Colonic mucosa (tissue), 4 donors: ENCODE measurements around the gene SLC35F1. TPM values are rescaled to one million over a fixed set of nuclear protein-coding genes. Genes with fewer than 3 reads are reported as not detected.

Experiments
- DNase-seq: peaks from one replicate; pipeline ENCODE4 v3.0.0-alpha.2; 2020
- H3K27ac ChIP-seq: fragments of 200-600 bp; one replicate; pipeline ENCODE4 v1.8.0; 2021
- H3K27me3 ChIP-seq: fragments of 200-600 bp; one replicate; pipeline ENCODE4 v1.8.0; 2021
- H3K36me3 ChIP-seq: fragments of 200-600 bp; one replicate; pipeline ENCODE4 v1.8.0; 2021
- H3K4me1 ChIP-seq: fragments of 200-600 bp; one replicate; pipeline ENCODE4 v1.8.0; 2021; ENCODE audit warnings: mild to moderate bottlenecking
- H3K4me3 ChIP-seq: fragments of 200-600 bp; one replicate; pipeline ENCODE4 v1.8.0; 2021
- H3K9ac ChIP-seq, 2 donors: one replicate each; pipeline ENCODE4 v1.7.0; 2013; ENCODE audit warnings: control low read depth in 2 of 2, low read depth in 2 of 2, low read length in 2 of 2
- H3K9me3 ChIP-seq: fragments of 200-600 bp; one replicate; pipeline ENCODE4 v1.8.0; 2021
- CTCF ChIP-seq: fragments of 200-600 bp; IDR thresholded peaks from one replicate; pipeline ENCODE4 v1.8.0; 2022; ENCODE audit warnings: antibody characterized with exemption, mild to moderate bottlenecking
- intact Hi-C: fragments of 100-400 bp; cut with DNase I; formaldehyde crosslinking; loops from one replicate; pipeline ENCODE4 v1.14.1; 2022
- total RNA-seq, 2 donors: library from RNA; stranded (reverse); fragmentation: NEBNext Ultra II Directional in 1 of 2; extraction: Animal tissue kit (Norgen Biotek cat#: 25700) in 1 of 2; gene quantifications; one replicate each; pipeline ENCODE4 v1.2.1, GENCODE V29; 2021
- donor health status: healthy.
- donor health status: DM: no; HTN: no; CAD: no.
- donor health status: DM: no; HTN: no; CAD: no.

Gene SLC35F1
- total RNA-seq, 2 donors from 2014 or later = 0.25 to 1.1 TPM

- H3K9ac ChIP-seq = no peak overlapping the region
- no peaks in the 10 kb centered on the region for H3K9me3 ChIP-seq
- H3K36me3 ChIP-seq = no peaks in the 10 kb centered on the region
- H3K4me1 ChIP-seq = no peaks in the 10 kb centered on the region
- no peaks in the 10 kb centered on the region for H3K27me3 ChIP-seq
- H3K27ac ChIP-seq = no peak overlapping the region
- DNase-seq = no peak
- H3K4me3 ChIP-seq = no peak overlapping the region
- intact Hi-C loops = no loop called here
- TF ChIP-seq CTCF = no peak
These were observed 443.9 kb downstream of the SLC35F1 start for GRCh38 chr6:118350881-118351430.

GRCh38 chr6:118353564-118353963 lies 446.5 kb downstream of the SLC35F1 start:
- no peak overlapping the region for H3K9ac ChIP-seq
- H3K4me1 ChIP-seq = no peaks in the 10 kb centered on the region
- H3K27me3 ChIP-seq = no peaks in the 10 kb centered on the region
- no peaks in the 10 kb centered on the region for H3K36me3 ChIP-seq
- DNase-seq = no peak
- TF ChIP-seq CTCF = no peak
- intact Hi-C loops = no loop called here
- H3K9me3 ChIP-seq = no peaks in the 10 kb centered on the region
- H3K27ac ChIP-seq = no peak overlapping the region
- H3K4me3 ChIP-seq = no peak overlapping the region

- Histone ChIP-seq H3K27me3 (no peaks in the 10 kb centered on the region), H3K27ac (no peak overlapping the region), H3K4me1 (no peaks in the 10 kb centered on the region), H3K36me3 (no peaks in the 10 kb centered on the region), H3K9ac (no peak overlapping the region), H3K4me3 (no peak overlapping the region), H3K9me3 (no peaks in the 10 kb centered on the region)
- no peak for DNase-seq
- intact Hi-C loops = no loop called here
- no peak for TF ChIP-seq CTCF
These were observed 447.6 kb downstream of the SLC35F1 start for GRCh38 chr6:118354641-118355040.

- H3K27me3 ChIP-seq = no peaks in the 10 kb centered on the region
- no peaks in the 10 kb centered on the region for H3K9me3 ChIP-seq
- no peaks in the 10 kb centered on the region for H3K36me3 ChIP-seq
- no peak for DNase-seq
- intact Hi-C loops = no loop called here
- no peaks in the 10 kb centered on the region for H3K4me1 ChIP-seq
- no peak for TF ChIP-seq CTCF
- H3K9ac ChIP-seq = no peak overlapping the region
- no peak overlapping the region for H3K27ac ChIP-seq
- H3K4me3 ChIP-seq = no peak overlapping the region
These were observed 449.0 kb downstream of the SLC35F1 start for GRCh38 chr6:118356054-118356453.

GRCh38 chr6:118356686-118357085 lies 449.6 kb downstream of the SLC35F1 start:
- no peaks in the 10 kb centered on the region for H3K4me1 ChIP-seq
- no peak overlapping the region for H3K9ac ChIP-seq
- no peak for TF ChIP-seq CTCF
- H3K36me3 ChIP-seq = no peaks in the 10 kb centered on the region
- no peaks in the 10 kb centered on the region for H3K27me3 ChIP-seq
- DNase-seq = no peak
- intact Hi-C loops = no loop called here
- H3K27ac ChIP-seq = no peak overlapping the region
- H3K4me3 ChIP-seq = no peak overlapping the region
- H3K9me3 ChIP-seq = no peaks in the 10 kb centered on the region

Other genes with a start within 250 kb of the SLC35F1 start
- gene NUS1, start 231.8 kb upstream of the SLC35F1 start, total RNA-seq = 10 to 100 TPM; 30.5 to 33.5 TPM